HG03558 (cell line): Measurements from ENCODE around the gene TSPAN5.
"Not testable (repeated sequence)": the region's sequence is repeated elsewhere in the genome, so short reads cannot be mapped to it uniquely, and the experiment has no call there.

Source experiments
- ATAC-seq: cut with Tn5 transposase; IDR thresholded peaks from one replicate; pipeline ENCODE4 v1.9.1; 2021; ENCODE audit warnings: moderate number of reproducible peaks; ENCODE audit not compliant: unreplicated experiment; ENCODE audit errors: extremely low read depth

Gene TSPAN5

GRCh38 chr4:98658287-98659105 is at the start of gene TSPAN5:
Gene TSPAN5 (minus strand): TSS chr4:98658611.
- peak; percentile 46 for ATAC-seq

GRCh38 chr4:98706935-98707334 is 48.5 kb upstream of the TSPAN5 start:
- no peak for ATAC-seq

- no peak for ATAC-seq
Observed at GRCh38 chr4:98706200-98706813, 47.9 kb upstream of the TSPAN5 start.

- not testable (repeated sequence) for ATAC-seq
Observed at GRCh38 chr4:98705586-98705985, 47.2 kb upstream of the TSPAN5 start.

GRCh38 chr4:98700656-98701055 is 42.2 kb upstream of the TSPAN5 start:
- no peak for ATAC-seq

- no peak for ATAC-seq
Observed at GRCh38 chr4:98694076-98694475, 35.7 kb upstream of the TSPAN5 start.

- ATAC-seq: no peak
Observed at GRCh38 chr4:98692411-98692810, 34.0 kb upstream of the TSPAN5 start.

- ATAC-seq: no peak
Observed at GRCh38 chr4:98691588-98691987, 33.2 kb upstream of the TSPAN5 start.

- ATAC-seq: no peak
Observed at GRCh38 chr4:98689507-98690174, 31.2 kb upstream of the TSPAN5 start.

GRCh38 chr4:98688411-98689290 is 30.2 kb upstream of the TSPAN5 start:
- ATAC-seq: no peak

GRCh38 chr4:98687876-98688275 is 29.5 kb upstream of the TSPAN5 start:
- no peak for ATAC-seq

- ATAC-seq: no peak
Observed at GRCh38 chr4:98686847-98687246, 28.4 kb upstream of the TSPAN5 start.

GRCh38 chr4:98686043-98686707 is 27.8 kb upstream of the TSPAN5 start:
- ATAC-seq: no peak

GRCh38 chr4:98685225-98686042 is 27.0 kb upstream of the TSPAN5 start:
- no peak for ATAC-seq

GRCh38 chr4:98682719-98683118 is 24.3 kb upstream of the TSPAN5 start:
- ATAC-seq: no peak

- ATAC-seq: no peak
Observed at GRCh38 chr4:98680806-98681205, 22.4 kb upstream of the TSPAN5 start.

- no peak for ATAC-seq
Observed at GRCh38 chr4:98679738-98680137, 21.3 kb upstream of the TSPAN5 start.

- ATAC-seq: no peak
Observed at GRCh38 chr4:98677799-98678198, 19.4 kb upstream of the TSPAN5 start.
